ENCODE data around the gene VGLL4.

VGLL4 gene

GRCh38 chr3:11509173-11510000 is 134.3 kb downstream of the VGLL4 start:
- no peak for TF ChIP-seq SPI1 (IDR thresholded peaks at IDR 0.05; ENCODE audit: borderline replicate concordance, low read depth)
- TF ChIP-seq GABPA (IDR thresholded peaks at IDR 0.05; ENCODE audit: low read depth) = no peak
- no peak for TF ChIP-seq REST (IDR thresholded peaks at IDR 0.05; ENCODE audit: insufficient replicate concordance, low read depth)
- no peak for TF ChIP-seq POLR2AphosphoS5 (IDR thresholded peaks at IDR 0.05; ENCODE audit: low read depth)
- TF ChIP-seq CTCF (IDR thresholded peaks at IDR 0.05; ENCODE audit: insufficient read depth, low read length) = no peak
- Histone ChIP-seq H3K27me3 (ENCODE audit: insufficient read depth, poor library complexity, severe bottlenecking) (no peaks in the 10 kb centered on the region), H3K27ac (replicated peaks) (no peak overlapping the region), H3K4me3 (replicated peaks; ENCODE audit: insufficient read depth, low read length) (no peak overlapping the region)
- no peak for DNase-seq (ENCODE audit: low read depth in 1 of 2, low spot score in 1 of 2)

GRCh38 chr3:11508346-11509172 is 135.2 kb downstream of the VGLL4 start:
- no peaks in the 10 kb centered on the region for H3K27me3 ChIP-seq (ENCODE audit: insufficient read depth, poor library complexity, severe bottlenecking)
- DNase-seq (ENCODE audit: low read depth in 1 of 2, low spot score in 1 of 2) = no peak
- H3K27ac ChIP-seq (replicated peaks) = no peak overlapping the region
- TF ChIP-seq GABPA (IDR thresholded peaks at IDR 0.05; ENCODE audit: low read depth) (no peak), REST (IDR thresholded peaks at IDR 0.05; ENCODE audit: insufficient replicate concordance, low read depth) (no peak), SPI1 (IDR thresholded peaks at IDR 0.05; ENCODE audit: borderline replicate concordance, low read depth) (no peak), CTCF (IDR thresholded peaks at IDR 0.05; ENCODE audit: insufficient read depth, low read length) (no peak), POLR2AphosphoS5 (IDR thresholded peaks at IDR 0.05; ENCODE audit: low read depth) (no peak)
- H3K4me3 ChIP-seq (replicated peaks; ENCODE audit: insufficient read depth, low read length) = no peak overlapping the region

- peak in 1 of 2 experiments; percentile 21 for DNase-seq (ENCODE audit: low read depth in 1 of 2, low spot score in 1 of 2)
- TF ChIP-seq REST (IDR thresholded peaks at IDR 0.05; ENCODE audit: insufficient replicate concordance, low read depth) = no peak
- no peak for TF ChIP-seq SPI1 (IDR thresholded peaks at IDR 0.05; ENCODE audit: borderline replicate concordance, low read depth)
- TF ChIP-seq CTCF (IDR thresholded peaks at IDR 0.05; ENCODE audit: insufficient read depth, low read length) = no peak
- H3K27ac ChIP-seq (replicated peaks) = peak overlapping the region; percentile 30; the same call in 1 of the 2 replicates
- H3K27me3 ChIP-seq (ENCODE audit: insufficient read depth, poor library complexity, severe bottlenecking) = no peaks in the 10 kb centered on the region
- no peak overlapping the region for H3K4me3 ChIP-seq (replicated peaks; ENCODE audit: insufficient read depth, low read length)
These were observed 136.0 kb downstream of the VGLL4 start for GRCh38 chr3:11507719-11508118.

Data from HL-60 (cell line).